Left ventricle myocardium inferior (tissue), 1 donor: ENCODE data around the gene PLA2G2C. TPM values are rescaled to one million over a fixed set of nuclear protein-coding genes. Genes with fewer than 3 reads are reported as not detected.

ENCODE experiments used
- DNase-seq: peaks from one replicate; pipeline ENCODE4 v3.0.0-alpha.2; 2020
- H3K27ac ChIP-seq: fragments of 200-600 bp; replicated peaks from 2 replicates; pipeline ENCODE4 v1.8.0; 2021
- H3K27me3 ChIP-seq: fragments of 200-600 bp; 2 replicates; pipeline ENCODE4 v1.8.0; 2021; ENCODE audit warnings: low read depth
- H3K36me3 ChIP-seq: fragments of 200-600 bp; 2 replicates; pipeline ENCODE4 v1.8.0; 2021
- H3K4me1 ChIP-seq: fragments of 200-600 bp; 2 replicates; pipeline ENCODE4 v1.8.0; 2021
- H3K4me3 ChIP-seq: fragments of 200-600 bp; 2 replicates; pipeline ENCODE4 v1.8.0; 2021; ENCODE audit warnings: mild to moderate bottlenecking, moderate library complexity
- H3K9me3 ChIP-seq: fragments of 200-600 bp; replicated peaks from 2 replicates; pipeline ENCODE4 v1.8.0; 2021
- CTCF ChIP-seq: fragments of 200-600 bp; IDR thresholded peaks from 2 replicates; pipeline ENCODE4 v1.8.0; 2021; ENCODE audit warnings: antibody characterized with exemption, mild to moderate bottlenecking, borderline replicate concordance
- intact Hi-C: fragments of 100-400 bp; cut with micrococcal nuclease; formaldehyde crosslinking; loops from one replicate; pipeline ENCODE4 v1.11.0; 2022
- total RNA-seq: library from RNA; stranded (reverse); fragmentation: NEBNext Ultra II Directional; extraction: Animal tissue kit (Norgen Biotek cat#: 25700); gene quantifications from one replicate; pipeline ENCODE4 v1.2.1, GENCODE V29; 2021
- donor health status: DM: no; HTN: yes; CAD: no; lungs with severe emphysema.

The PLA2G2C gene
- total RNA-seq, 1 donor from 2014 or later, result not detected

- Histone ChIP-seq H3K27me3 (peaks cover 41% of the 10 kb centered on the region), H3K27ac (no peak overlapping the region), H3K9me3 (no peaks in the 10 kb centered on the region), H3K4me3 (no peak overlapping the region), H3K36me3 (no peaks in the 10 kb centered on the region), H3K4me1 (peaks cover 31% of the 10 kb centered on the region)
- intact Hi-C loops, result no loop called here
- DNase-seq, result no peak
- TF ChIP-seq CTCF, result no peak
Measured at GRCh38 chr1:20183616-20184271, 2.6 kb downstream of the PLA2G2C start.

- Histone ChIP-seq H3K36me3 (no peaks in the 10 kb centered on the region), H3K9me3 (no peaks in the 10 kb centered on the region), H3K4me3 (no peak overlapping the region), H3K27me3 (peaks cover 40% of the 10 kb centered on the region), H3K4me1 (peaks cover 26% of the 10 kb centered on the region), H3K27ac (no peak overlapping the region)
- DNase-seq, result no peak
- intact Hi-C loops, result no loop called here
- TF ChIP-seq CTCF, result no peak
Measured at GRCh38 chr1:20183035-20183434, 3.3 kb downstream of the PLA2G2C start.

GRCh38 chr1:20182415-20182814, 3.9 kb downstream of the PLA2G2C start:
- DNase-seq, result no peak
- intact Hi-C loops, result no loop called here
- Histone ChIP-seq H3K4me3 (no peak overlapping the region), H3K9me3 (no peaks in the 10 kb centered on the region), H3K27me3 (peaks cover 33% of the 10 kb centered on the region), H3K4me1 (peaks cover 20% of the 10 kb centered on the region), H3K36me3 (no peaks in the 10 kb centered on the region), H3K27ac (no peak overlapping the region)
- TF ChIP-seq CTCF, result no peak

GRCh38 chr1:20180844-20181207, 5.5 kb downstream of the PLA2G2C start:
- intact Hi-C loops, result no loop called here
- DNase-seq, result no peak
- Histone ChIP-seq H3K4me1 (peaks cover 6% of the 10 kb centered on the region), H3K27ac (no peak overlapping the region), H3K4me3 (no peak overlapping the region), H3K9me3 (no peaks in the 10 kb centered on the region), H3K27me3 (peaks cover 19% of the 10 kb centered on the region), H3K36me3 (no peaks in the 10 kb centered on the region)
- TF ChIP-seq CTCF, result no peak

GRCh38 chr1:20180129-20180843, 6.0 kb downstream of the PLA2G2C start:
- no peak for TF ChIP-seq CTCF
- H3K27me3 ChIP-seq, result peaks cover 13% of the 10 kb centered on the region
- intact Hi-C loops, result no loop called here
- no peaks in the 10 kb centered on the region for H3K9me3 ChIP-seq
- H3K27ac ChIP-seq, result no peak overlapping the region
- H3K4me3 ChIP-seq, result no peak overlapping the region
- H3K4me1 ChIP-seq, result peaks cover under 1% of the 10 kb centered on the region
- H3K36me3 ChIP-seq, result no peaks in the 10 kb centered on the region
- DNase-seq, result no peak
